AML-193 (cell line): ENCODE measurements around the gene ZNF341.
A peak's percentile ranks its signal among the peaks of the same experiment; 100 is the strongest.

ENCODE experiments used
- DNase-seq, 2 experiments: peaks; one replicate each; lab custom pipeline; 2025; lab: John Stamatoyannopoulos, UW

The ZNF341 gene

DNA sequence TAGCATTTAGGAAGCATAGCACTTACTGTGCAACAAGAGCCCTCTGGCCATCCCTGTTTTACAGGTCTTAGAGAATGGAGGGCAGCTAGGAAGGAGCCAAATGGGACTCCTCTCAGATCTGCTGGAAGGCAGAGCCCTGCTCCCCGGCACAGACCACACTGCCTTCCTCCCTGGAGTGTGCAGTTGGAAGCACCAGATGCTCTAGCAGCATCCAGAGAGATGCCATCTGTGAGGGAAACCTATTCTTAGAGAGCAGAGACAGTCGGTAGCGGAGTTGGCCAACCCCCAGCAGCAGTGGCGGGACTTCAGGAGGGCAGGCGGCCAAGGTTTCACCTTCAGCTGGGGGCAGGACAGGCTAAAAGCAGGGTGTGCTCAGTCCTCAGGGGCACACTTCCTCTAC is 28.9 kb upstream of the ZNF341 start:
- no peak for DNase-seq

DNA sequence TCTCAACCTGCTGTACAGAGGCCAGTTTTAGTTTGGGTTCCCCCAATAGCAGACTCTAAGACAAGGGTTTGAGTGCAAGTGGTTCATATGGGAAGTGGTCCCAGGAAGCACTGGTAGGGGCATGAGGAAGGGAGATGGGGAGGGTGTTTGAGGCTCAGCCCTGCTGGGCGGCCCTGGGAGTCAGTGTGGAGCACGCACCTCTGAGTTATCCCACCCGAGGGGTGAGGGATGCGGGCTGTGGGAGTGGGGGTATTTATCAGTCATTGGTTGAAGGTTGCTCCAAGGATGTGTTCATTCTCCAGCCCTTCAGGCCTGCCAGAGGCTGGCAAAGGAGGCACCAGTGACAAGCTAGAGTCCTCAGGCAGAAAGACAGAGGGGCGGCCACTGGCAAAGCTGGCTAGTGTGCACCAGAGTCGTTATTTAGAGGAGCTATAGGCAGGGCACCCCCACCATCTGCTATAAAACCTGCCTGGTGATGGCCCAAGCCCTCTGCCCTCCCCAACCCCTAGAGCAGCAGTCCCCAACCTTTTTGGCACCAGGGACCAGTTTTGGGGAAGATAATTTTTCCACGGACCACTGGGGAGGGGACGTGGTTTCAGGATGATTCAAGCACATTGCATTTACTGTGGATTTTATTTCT is 28.2 kb upstream of the ZNF341 start:
- no peak for DNase-seq

DNA sequence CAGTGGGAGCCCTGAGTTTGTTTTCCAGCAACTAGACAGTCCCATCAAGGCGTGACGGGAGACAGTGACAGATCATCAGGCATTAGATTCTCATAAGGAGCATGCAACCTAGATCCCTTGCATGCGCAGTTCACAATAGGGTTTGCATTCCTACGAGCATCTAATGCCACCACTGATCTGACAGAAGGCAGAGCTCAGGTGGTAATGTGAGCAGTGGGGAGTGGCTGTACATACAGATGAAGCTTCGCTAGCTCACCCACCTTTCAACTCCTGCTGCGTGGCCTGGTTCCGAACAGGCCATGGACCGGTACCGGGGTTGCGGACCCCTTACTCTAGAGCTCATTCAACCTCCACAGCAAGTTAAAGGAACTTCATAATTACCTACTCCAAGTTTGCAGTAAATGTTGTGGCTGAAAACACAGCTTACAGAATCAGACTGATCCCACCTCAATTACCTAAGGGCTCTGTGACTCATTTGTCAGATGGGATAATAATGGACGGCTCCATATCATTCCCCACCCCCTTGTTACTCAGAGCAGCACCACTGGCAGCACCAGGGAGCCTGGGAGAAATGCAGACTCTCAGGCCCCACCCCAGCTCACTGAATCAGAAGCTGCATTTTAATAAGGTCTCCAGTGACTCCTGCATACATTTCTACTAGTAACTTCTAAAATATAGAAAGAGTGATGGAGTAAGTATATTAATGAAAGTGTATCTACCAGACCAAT is 27.4 kb upstream of the ZNF341 start:
- no peak for DNase-seq

DNA sequence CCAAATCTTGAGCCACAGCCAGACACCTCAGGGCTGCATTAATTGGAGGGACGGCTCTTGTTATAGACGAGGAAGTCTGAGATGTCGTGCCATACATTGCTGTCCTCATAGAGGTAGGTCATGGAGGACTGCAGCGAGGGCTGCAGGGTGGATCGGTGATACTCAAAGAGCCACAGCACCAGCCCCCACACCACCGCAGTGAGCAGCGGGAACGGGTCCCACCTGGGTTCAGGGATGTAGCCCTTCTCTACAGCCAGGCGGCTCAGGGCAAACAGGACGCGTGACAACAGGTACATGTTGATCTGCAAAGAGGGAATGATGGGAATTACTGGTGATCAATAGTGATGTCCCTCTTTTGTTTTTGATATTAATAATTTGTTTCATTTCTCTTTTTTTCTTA is 24.1 kb upstream of the ZNF341 start:
- DNase-seq: no peak

DNA sequence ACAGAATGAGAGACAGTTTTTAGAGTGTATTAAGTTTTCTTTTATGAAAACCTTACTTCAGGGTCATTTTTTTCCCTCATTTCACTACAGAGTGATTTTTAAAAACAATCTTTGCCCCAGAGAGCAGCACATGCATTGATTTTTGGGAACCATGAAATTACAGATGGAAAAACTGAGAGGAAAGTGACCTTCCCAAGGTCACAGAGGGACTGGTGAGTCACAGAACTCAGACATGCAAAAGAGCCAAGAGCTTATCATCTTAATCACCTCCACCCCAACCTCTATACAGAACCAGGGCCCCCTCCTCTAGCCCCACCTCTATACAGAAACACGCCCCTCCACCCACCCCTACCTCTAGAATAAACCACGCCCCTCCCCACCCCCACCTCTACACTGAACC is 22.4 kb upstream of the ZNF341 start:
- DNase-seq: no peak

DNA sequence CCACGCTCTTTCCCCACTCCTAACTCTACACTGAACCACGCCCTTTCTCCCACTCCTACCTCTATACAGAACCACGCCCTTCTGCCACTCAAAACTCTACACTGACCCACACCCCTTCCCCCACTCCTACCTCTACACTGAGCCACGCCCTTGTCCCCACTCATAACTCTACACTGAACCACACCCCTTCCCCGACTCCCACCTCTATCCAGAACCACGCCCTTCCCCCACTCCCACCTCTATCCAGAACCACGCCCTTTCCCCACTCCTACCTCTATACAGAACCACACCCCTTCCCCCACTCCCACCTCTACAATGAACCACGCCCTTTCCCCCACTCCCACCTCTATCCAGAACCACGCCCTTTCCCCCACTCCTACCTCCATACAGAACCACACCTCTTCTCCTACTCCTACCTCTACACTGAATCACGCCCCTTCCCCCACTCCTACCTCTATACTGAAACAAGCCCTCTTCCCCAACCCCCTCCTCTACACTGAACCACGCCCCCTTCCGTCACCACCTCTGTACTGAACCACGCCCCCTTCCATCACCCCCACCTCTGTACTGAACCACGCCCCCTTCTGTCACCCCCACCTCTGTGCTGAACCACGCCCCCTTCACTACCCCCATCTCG is 21.8 kb upstream of the ZNF341 start:
- no peak for DNase-seq

DNA sequence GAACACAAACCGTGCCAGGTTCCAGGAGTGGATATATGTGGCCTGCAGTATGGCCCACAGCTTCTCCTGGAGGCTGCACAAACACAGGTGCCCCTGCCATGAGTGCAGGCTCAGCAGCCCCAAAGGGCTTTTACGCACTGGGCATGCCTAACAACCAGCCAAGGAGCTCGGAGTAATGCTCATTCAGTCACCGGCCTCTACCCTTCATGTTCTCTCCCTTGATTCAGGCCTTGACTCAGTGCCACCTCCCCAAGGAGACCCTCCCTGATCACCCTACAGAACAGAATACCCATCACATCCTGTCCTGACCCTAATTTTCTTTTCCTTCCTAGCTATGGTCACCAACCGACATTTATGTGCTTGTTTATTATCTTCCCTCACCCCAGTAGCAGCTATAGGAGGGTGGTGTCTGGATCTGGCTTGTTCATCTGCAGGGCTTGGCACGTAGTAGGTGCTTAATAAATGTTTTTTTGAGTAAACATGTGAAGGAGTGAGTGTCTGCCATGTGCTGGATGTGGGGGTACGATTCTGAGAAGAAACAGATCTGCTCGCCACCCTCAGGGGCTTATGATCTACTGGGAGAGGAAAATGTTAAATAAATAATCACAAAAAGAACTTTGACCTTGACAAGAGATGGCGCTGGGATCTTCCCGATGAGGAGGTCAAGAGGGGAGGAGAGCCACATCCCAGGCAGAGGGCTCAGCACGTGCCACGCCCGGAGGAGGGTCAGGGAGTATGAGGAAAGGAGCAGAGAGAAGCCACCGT is 20.9 kb upstream of the ZNF341 start:
- no peak for DNase-seq

DNA sequence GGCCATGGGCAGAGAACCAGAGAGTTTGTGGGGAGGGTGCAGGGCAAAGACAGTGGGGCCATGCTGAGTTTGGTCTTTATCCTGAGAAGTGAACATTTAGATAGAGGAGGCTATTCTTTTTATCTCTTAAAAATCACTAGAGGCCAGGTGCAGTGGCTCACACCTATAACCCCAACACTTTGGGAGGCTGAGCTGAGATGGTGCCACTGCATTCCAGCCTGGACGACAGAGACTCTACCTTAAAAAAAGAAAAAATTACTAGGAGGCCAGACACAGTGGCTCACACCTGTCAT is 20.4 kb upstream of the ZNF341 start:
- no peak for DNase-seq

DNA sequence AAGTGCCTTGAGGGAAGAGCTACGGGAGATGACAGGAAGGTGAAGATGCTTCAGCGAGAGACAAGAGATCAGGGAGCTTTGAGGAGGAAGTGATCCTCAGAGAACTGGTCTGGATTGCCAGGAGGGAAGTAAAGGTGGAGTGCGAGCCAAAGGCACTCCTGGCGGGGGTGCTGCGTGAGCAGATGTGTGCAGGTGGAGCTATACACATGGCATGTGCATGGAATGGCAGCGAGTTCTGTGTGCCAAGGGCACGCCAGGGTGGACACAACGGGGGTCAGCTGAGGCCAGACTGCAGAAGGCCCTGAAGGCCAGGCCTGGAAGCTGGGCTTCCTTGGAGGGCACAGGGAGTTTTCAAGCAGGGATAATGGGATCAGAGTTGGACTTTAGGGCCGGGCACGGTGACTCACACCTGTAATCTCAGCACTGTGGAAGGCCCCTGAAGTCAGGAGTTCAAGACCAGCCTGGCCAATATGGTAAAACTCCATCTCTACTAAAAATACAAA is 17.9 kb upstream of the ZNF341 start:
- DNase-seq: no peak

DNA sequence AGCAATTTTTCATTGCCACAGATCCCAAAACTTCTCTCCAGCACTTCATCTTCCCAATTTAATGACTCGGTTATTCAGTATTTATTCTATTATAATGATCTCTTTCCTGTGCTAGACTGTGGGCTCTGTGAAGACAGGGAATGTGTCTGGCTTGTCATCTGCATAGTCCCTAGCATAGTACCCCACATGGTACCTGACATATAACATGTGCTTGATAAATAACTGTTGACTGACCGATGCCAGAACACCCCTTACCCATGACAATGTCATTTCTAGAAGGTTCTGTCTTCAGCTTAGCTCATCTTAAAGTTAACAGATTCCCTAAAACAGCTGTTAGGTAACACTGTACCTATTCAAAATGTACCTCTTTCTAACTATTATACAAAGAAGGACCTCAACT is 15.3 kb upstream of the ZNF341 start:
- no peak for DNase-seq

DNA sequence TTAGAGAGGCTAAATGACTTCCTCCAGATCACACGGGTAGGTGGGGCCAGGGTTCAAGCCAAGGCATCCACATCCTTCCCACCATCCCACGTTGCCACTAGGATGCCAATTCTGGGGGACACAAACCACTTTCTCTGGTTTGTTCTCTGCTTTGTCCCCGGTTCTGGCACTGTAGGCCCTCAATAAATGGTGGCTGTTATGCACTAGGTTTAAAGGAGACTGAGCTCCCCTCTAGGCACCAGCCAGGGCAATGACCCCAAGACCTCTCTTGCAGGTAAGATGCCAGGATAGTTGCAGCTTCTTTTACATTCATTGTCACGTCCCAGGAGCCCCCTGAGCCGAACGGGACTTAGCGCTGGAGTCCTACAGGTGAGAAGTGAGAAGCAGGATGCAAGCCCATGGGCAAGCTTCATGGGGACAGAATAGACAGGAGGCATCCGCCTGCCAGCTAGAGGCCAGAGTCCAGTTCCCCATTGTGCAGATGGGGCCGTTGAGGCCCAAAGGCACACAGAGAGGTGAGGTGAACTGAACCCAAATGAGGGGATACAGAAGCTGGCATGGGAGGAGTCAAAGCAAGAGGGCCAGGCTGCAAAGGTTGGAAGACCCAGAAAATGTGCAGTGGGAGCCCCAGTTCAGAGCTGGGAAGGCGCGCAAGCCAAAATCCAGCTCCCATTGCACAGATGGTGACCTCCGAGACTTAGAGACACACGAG is 12.4 kb upstream of the ZNF341 start:
- DNase-seq: no peak

DNA sequence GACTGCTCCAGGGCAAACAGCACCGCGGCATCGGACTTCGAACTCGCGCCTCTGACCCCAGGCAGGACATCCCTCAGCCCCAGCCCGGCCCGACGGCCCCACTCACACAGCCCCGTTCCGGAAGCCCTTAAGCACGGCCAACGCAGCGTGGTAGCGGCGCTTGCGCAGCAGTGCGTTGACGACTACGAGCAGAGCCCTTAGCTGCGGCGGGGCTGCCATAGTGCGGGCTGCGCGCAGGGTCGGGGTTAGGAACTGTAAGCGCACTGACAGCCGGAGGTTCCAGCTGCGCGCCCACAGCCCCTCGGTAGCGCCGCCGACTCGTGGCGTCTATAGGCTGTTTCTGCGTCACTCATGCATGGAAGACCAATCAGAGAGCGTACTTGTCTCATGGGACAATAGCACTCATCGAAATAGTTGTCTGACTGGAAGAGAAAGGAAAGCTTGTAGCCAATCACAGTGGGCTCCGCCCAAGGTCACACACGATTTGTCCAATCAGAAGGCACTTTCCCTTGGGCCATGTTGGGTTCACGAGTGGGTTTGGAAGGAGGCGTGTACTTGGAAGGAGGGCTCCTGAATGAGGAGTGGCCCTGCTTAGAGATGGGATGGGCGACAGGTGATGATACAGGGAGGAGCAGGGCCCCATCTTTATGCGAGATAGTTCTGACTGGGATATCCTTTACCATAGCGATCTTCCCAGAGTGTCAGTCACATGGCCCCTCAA is 11.6 kb upstream of the ZNF341 start, which contains the start of gene PXMP4:
TSS of gene PXMP4 (minus strand) at position 322 of the 721 bp plus-strand sequence. CDS start at position 219, 103 bp downstream.
- DNase-seq: peak; percentile 95 to 98

DNA sequence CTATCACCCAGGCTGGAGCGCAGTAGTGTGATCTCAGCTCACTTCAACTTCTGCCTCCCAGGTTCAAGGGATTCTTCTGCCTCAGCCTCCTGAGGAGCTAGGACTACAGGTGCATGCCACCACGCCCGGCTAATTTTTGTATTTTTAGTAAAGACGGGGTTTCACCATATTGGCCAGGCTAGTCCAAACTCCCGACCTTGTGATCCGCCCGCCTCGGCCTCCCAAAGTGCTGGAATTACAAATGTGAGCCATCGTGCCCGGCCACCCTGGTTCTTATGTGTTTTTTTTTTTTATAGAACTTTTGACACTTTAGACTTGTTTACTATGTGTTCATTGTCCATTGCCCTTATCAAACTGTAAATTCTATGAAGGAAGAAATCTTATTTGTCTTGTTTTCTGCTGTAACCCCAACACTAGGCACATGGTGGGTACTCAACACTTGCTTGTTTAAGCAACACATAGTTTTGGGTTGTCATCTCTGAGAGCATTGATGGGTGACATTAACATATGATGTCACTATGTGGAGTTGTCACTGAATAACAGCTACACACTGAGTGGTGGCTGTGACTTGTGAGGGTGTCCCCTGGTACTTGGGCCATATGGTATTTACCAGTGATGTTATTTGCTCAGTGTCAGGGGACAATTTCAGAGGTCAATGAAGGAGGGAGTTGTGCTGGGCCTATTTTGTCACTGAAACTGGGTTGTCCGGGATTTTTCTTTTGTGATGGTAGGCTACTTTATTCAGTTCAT is 10.2 kb upstream of the ZNF341 start:
- no peak for DNase-seq

DNA sequence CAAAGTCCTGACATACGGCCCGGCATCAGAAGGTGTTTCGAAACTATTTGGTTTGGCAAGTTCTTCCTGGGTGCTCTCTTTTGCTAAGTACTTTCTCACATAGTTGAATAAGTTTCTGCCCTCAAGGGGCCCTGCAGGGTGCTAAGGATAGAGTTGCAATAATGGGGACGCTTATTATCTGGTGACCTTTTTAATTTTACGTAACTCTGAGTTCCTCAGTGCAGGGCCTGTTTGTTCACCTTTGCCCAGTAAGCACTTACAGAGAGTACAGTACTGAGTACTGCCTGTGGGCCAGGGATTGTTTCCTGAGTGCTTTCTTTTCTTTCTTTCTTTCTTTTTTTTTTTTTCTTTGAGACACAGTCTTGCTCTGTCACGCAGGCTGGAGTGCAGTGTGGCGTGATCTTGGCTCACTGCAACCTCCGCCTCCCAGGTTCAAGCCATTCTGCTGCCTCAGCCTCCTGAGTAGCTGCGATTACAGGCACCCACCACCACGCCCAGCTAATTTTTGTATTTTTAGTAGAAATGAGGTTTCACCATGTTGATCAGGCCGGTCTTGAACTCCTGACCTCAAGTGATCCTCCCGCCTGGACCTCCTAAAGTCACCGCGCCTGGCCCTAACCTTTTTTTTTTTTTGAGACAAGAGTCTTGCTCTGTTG is 7.2 kb upstream of the ZNF341 start:
- peak; percentile 94 to 97 for DNase-seq

DNA sequence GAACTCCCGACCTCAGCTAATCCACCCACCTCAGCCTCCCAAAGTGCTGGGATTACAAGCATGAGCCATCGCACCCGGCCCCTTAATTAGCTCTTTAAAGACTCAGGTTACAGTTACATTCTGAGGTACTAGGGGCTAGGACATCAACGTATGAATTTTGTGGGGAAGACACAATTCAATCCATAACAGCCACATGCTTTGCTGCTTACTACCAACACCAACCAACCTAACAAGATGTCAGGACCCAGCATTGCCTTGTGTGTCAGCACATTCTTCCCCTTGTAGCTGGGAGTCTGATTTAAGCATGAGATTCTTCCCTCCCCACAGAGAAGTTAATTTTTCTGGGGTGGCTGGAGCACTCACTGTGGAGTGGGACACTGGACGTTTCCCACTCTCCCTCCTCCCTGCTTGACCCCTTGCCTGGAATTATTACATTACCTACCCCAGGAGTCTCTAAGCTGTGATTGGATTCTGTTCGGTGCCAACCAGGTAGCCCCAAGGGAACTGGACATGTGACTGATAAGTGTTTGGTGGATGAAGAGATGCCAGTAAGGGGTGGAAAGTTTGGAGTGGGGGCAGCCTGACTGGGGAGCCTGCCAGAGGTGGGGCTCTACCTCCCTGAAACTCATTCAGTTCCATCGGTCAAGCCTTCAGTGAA is 6.1 kb upstream of the ZNF341 start:
- DNase-seq: no peak

DNA sequence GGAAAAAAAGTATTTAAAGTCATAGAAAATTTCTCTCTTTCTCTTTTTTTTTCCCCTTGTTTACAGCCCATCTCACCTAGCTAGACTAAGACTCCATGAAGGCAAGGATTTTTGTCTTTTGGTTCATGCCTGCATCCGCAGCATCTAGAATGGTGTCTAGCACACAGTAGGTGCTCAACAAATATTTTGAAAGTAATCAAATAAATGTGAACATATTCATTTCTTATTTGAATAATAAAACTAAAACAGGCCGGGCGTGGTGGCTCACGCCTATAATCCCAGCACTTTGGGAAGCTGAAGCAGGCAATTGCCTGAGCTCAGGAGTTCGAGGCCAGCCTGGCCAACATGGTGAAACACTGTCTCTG is 4.7 kb upstream of the ZNF341 start:
- no peak for DNase-seq

DNA sequence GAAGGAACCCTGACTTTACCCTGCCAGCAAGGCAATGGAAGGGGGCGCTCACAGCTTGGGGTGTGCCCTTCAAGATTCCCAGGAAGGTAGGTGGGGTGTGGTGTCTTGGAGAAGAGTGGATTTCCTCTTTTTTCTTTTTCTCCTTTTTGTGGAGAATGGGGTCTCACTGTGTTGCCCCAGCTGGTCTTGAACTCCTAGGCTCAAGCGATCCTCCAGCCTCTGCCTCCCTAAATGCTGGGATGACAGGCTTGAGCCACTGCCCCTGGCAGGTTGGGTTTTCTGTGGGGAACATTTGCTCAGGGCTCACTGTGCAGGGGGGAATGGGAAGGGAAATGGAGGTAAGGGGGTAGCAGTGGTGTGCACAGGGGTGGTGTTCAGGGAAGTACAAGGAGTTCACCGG is 4.0 kb upstream of the ZNF341 start:
- DNase-seq: no peak

DNA sequence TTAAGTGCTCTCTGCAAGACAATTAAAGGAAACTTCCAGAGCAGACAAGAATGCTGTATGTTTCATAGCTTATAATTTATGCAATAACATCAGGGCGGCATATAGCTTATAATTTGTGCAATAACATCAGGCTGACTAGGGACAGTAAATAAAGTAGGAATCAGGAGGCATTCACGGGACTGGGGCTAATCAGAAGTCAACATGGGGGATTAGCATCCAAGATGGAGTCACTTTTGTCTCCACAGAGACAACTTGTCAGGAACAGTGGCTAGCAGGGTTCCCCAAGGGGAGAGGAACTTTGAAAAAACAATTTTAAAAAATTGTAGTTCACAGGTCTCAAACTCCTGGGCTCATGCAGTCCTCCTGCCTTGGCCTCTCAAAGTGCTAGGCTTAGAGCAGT is 3.3 kb upstream of the ZNF341 start:
- DNase-seq: no peak

DNA sequence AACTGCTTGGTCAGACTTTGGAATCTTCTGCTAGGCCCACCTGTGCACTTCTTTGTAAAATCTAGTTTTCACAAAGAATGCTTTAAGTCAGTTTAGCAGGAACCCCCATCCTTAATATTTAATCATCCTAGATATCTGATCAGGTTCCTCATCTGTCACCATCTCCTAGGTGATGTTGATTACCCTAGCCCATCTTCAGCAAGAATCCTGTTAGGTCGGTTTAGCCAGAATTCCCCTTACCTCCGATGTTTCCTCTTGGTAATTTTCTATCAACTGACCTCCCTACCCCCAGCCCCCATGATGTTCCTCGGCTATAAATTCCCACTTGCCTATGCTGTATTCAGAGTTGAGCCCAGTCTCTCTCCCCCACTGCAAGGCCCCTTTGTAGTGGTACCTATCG is 2.7 kb upstream of the ZNF341 start:
- DNase-seq: no peak
